ENCODE measurements around the gene EP400.
"Not testable (repeated sequence)": the region's sequence is repeated elsewhere in the genome, so short reads cannot be mapped to it uniquely, and the experiment has no call there.

The EP400 gene

GRCh38 chr12:132089407-132089910 is 139.7 kb downstream of the EP400 start:
- no peak for DNase-seq (ENCODE audit: low spot score)

GRCh38 chr12:132094269-132094891 is 144.6 kb downstream of the EP400 start:
- no peak for DNase-seq (ENCODE audit: low spot score)

DNA sequence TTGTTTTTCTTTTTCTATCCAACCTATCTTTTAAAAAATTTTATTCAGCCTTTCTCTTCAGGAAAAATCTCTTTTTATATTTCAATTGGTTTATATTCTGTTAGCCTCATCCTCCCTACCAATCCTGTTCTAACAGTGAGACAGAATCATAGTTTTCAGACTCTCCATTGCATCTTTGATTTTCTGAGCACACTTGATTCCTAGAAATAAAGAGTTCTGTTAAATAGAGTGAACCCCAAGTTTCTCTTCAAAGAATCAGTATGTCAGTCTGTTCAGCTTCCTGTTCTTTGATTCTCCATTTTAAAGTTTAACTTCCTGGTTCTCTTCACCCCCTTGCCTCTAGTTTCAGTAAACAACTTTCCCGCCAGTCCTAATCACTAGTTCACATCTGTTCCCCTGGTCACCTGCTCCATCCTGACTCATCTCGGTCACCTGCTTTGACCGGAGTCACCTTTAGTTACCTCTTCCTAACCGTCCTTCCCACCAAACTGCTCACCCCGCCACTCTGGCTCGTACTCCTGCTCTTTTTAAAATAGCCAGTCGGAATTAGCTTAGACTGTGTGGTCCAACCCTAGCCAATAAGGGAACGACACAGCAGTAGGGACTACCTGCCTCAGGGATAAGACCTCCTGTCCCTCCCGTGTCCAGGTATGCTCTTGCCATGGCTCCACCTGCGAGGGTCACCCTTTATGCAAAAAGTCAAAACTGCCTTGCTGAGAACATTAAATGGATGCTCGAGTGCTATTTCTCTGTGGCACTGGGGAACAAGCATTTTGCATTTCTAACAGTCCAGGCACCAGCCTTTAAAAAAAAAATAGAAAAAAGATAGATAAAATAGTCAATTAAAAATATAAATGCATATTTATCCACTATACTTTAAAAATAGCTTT is 146.0 kb downstream of the EP400 start:
- no peak for DNase-seq (ENCODE audit: low spot score)

DNA sequence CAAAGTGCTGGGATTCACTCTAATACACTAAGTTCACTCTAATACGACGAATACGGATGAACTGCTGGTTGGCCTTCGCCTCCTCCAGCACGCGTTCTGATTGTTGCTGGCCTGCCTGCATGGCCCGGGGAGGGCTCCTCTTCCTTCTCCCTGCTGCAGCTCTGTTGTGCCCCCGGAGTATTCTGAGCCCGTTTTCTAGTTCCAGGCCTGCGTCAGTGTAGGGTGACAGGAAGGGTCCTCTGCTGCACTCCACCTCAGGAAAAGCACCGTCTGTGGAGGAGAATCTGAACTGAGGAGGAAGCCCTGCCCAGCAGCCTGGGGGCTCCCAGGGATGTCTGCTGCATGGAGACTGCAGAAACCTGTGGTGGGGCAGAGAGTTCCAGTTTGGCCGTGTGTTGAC is 150.0 kb downstream of the EP400 start:
- no peak for DNase-seq (ENCODE audit: low spot score)

DNA sequence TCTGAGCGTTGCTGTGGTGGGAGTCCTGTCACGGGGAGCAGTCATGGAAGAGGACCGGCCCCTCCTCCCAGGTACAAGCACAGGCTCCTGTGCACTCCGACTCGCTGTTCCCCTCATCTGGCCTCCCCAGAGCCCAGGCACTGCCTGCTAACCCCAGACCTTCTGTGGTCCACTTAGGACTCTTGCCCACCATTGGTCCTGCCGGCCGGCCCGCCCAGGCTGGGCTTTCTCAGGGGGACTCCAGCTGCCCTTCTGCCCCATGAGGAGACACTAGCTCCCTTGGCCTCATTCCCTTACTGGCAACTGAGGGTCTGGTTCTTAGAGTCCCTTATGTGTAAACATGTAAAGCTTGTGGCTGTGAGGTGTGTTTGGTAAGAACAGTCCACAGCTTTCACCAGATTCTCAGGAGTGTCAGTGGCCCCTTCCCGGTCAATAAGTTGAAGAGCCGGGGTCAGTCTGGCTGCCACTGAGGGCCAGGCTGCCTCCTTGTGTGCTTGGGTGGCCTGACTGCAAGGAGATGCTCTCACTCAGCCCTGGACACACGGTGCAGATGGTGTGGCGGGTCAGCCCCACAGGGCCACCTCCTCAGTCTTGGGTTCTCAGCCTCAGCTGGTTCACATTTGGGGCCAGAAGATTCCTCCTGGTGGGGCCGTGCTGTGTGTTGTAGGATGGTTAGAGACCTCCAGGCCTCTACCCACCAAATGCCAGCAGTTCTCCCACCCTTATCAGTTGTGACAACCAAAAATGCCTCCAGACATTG is 150.7 kb downstream of the EP400 start:
- no peak for DNase-seq (ENCODE audit: low spot score)

GRCh38 chr12:132102297-132102696 is 152.6 kb downstream of the EP400 start:
- DNase-seq (ENCODE audit: low spot score), result no peak

- DNase-seq (ENCODE audit: low spot score), result not testable (repeated sequence)
Measured at GRCh38 chr12:132103072-132103471, 153.3 kb downstream of the EP400 start.

DNA sequence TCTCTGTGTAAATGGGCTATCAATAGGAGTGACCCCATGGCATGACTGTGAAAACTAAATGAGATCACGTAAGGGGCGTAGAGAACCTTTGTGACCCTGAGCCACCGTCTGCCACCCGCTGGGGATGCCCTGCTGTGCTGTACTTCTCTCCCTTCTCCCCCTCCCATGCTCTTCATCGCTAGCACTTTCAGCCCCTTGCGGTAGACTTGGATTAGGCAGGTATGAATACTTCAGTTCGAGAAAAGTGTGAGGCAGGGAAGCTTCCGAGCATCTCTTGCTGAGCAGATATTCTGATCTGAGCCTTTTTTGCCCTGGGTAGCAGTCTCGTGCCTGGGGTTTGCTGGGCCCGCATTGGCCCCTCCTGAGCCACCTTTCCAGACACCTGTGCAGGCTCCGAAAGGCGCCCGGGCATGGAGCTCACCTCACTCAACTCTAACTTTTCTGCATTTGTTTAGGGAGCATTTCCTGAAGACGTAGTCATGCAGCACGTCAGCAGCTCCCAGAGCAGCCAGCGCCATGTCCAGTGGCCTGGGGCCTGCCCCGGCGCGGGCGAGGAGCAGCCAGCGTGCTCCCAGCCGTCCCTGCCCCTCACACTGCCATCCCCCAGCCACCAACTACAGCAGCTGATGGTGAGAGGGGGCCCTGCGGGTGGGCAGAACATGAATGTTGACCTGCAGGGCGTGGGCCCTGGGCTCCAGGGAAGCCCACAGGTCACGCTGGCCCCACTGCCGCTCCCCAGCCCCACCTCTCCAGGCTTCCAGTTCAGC is 154.0 kb downstream of the EP400 start:
- DNase-seq (ENCODE audit: low spot score), result no peak

DNA sequence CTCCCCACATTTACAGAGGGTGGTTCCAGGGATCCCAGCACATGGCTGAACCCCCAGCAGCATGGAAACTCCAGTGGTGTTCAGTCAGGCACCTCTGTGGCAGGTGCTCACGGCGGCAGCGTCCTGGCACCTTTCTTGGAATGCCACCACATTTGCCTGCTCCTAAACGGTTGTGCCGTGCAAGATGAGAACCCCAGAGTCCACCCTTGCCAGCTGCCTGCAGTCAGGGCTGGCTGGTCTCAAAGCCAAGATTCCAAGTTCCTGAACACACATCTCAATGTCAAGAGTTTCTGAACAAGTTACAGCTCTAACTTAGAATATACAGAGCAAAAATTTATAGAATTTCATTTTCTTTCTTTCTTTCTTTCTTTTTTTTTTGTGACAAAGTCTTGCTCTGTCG is 155.7 kb downstream of the EP400 start:
- no peak for DNase-seq (ENCODE audit: low spot score)

DNA sequence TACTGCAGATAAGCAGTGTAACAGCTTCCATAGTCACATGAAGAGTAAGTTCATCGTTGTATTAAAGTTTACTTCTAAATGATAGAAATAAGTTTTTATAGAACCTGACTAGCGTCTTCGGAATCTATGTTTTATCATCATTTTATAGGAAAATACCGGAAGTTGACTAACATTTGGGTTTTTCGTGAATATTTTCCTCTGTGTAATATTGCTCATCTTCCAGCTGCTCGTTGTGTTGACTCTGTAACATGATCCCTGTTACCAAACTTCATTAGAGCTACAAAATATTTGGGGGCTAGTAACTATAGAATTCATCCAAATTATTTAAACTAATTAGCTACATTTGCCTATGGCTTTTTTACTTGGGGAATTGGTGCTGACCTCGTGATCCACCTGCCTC is 157.2 kb downstream of the EP400 start:
- DNase-seq (ENCODE audit: low spot score), result no peak

DNA sequence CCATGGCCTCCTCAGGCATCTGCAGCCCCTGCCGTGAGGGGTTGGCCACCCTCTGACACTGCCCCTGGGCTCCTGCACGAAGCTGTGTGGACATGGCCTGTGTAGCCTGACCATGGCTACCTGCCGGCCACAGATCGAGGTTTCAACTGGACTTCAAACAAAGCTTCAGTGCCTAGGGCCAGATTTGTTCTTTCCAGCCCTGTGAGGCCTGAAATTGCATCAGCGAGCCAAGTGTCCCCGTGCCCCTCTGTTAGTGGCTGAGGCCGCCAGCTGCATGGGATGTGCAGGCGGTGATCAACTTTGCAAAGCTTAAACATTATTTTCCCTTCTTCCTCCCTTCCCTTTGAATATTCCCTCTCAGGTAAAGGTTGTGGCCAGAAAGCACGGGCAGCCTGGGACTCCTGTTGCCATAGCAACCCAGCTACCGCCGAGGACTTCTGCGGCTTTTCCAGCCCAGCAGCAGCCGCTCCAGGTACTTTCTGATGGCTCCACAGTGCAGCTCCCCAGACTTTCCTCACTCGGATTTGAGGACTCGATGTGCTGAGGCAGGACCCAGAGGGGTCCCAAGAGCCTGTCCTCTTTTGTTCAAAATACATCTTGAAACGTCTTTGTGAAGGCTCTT is 158.6 kb downstream of the EP400 start:
- no peak for DNase-seq (ENCODE audit: low spot score)

DNA sequence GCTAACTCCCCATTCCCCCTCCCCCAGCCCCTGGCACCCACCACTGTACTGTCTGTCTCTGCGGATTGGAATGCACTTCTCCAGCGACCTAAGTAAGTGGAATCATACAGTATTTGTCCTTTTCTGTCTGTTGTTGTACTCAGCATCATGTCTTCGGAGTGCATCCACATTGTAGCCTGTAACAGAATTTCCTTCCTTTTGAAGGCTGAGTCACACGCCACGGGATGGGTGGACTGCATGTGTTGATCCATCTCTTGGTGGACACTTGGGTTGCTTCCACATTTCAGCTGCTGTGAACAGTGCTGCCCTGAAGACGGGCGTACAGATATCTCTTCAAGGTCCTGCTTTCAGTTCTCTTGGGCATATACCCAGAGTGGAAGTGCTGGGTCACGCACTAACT is 160.0 kb downstream of the EP400 start:
- DNase-seq (ENCODE audit: low spot score), result no peak

GRCh38 chr12:132110677-132111076 is 160.9 kb downstream of the EP400 start:
- no peak for DNase-seq (ENCODE audit: low spot score)

DNA sequence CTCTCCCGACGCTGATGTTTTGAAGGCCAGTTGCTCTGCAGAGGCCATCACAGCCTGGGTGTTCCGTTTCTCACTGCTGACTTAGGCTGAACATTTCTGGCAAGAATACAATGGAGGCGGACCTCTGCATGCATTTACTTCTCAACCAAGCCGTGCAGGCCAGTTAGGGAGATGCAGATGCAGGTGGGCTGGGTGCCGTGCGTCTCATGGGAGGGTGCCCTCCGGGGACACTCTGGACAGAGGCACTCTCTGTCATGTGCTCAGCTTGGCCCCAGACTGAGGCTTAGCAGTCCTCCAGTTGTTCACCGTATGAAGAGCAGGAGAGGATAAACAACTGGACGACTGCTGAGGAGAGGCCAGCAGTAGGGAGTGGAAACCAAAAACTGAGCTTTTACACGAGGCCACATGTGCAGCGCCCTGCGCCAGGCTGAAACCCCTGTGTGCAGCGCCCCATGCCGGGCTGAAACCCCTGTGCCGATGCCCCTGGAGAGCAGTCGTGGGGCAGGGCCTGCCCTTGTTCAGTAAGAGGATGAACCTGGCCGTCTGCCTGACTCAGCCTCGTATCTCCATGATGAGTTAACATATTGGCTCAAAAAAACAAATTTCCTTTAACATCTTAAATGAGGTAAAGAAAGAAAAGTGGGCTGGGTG is 162.0 kb downstream of the EP400 start:
- DNase-seq (ENCODE audit: low spot score), result no peak

DNA sequence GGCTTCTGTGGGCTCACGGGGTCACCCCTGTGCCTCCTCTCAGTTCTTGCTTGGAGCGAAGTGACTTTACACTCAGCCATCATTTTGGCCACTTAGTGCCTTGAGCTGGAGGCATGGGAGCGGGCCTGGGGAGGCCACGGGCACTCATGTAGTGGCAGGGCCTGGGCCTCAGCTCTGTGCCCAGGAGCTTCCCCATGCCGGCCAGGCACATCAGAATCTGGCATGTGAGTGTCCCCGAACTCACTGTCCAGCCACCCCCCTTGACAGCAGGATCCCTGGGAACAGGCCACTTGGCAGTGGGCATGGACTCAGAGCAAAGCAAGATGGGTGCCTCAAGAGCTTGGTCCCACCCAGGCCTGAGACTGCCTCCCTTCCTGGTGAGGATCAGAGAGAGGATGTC is 164.9 kb downstream of the EP400 start:
- DNase-seq (ENCODE audit: low spot score), result no peak

DNA sequence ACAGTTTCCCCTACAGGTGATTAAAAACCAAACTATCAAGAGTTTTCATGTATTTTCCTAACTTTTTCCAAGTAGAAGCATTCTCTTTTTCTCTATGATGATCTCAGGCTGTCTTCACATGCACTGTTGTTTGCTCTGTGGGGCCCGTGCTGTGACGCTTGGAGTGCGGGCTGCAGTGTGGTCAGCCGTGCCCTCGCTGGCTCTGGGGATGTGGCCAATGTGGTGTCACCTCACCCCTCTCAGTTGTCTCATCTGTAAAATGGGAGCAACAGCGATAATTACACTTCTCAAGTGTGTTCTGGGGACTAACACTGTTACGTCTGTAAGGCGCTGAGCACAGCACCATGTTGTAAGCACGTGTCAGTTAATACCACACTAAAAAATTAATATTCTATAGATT is 165.8 kb downstream of the EP400 start:
- no peak for DNase-seq (ENCODE audit: low spot score)

DNA sequence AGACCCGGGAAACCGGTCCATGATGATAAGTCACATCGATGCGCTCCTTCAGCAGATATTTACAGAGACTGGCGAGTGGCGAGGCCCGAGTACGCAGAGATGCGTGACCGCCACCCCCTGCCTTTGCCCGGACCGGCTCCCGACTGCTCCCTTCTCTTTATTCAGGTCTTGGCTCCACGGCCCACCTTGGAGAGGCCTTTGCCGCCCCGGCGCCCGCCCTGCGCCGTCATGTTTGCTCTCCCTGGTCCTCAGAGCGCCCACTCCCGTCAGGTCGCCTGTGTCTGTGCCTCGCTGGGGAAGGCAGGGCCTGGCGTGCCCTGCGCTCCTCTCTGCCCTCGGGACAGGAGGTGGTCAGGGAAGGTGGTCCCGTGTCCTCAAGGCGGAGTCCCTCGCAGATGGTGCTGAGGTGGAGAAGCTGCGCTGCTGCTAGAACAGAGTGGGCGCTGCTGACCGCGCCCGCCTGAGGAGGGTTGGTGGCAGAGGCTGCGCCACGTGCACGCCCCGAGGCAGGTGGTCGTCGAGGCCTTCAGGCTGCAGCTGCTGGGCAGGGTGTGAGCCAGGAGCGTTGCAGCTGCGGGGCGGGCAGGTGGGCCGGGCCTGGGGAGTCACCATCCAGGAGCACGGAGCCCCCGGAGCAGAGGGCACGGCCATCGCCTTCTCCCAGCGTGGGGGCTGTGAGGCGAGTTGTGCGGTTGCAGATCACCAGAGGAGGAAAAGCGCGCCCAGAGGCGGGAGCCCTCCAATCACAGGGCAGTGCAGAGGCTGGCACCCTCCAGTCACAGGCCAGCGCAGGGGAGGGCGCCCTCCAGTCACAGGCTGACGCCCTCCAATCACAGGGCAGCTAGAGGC is 167.2 kb downstream of the EP400 start:
- DNase-seq (ENCODE audit: low spot score), result no peak

DNA sequence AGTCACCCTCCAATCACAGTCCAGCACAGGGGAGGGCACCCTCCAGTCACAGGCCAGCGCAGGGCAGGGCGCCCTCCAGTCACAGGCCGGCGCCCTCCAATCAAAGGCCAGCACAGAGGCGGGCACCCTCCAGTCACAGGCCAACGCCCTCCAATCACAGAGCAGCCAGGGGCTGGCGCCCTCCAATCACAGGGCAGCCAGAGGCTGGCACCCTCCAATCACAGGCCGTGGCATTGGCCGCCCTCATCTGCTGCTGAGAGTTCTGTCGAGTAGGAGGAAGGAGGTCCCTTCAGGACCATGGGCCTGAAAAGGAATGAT is 167.8 kb downstream of the EP400 start:
- no peak for DNase-seq (ENCODE audit: low spot score)

GRCh38 chr12:132118876-132119275 is 169.1 kb downstream of the EP400 start:
- DNase-seq (ENCODE audit: low spot score), result no peak

GRCh38 chr12:132121283-132121682 is 171.5 kb downstream of the EP400 start:
- DNase-seq (ENCODE audit: low spot score), result no peak
